ENCODE data around the gene POLD1. TPM values are rescaled to one million over a fixed set of nuclear protein-coding genes. Genes with fewer than 3 reads are reported as not detected.

The POLD1 gene
- total and polyA plus RNA-seq, 2 of the 13 experiments (the other 11 are each of a cell fraction or from before 2014, with no cell fraction given), result 17.4 to 54.0 TPM

GRCh38 chr19:50410109-50410508, 26.0 kb downstream of the POLD1 start:
- DNase-seq (ENCODE audit: low spot score), result no peak
- in situ Hi-C loops (cut with HindIII; ENCODE audit: extremely low pct_ligation_motif_present, low pct_unique_long_range_greater_than_20kb) (no loop called here), intact Hi-C loops (cut with micrococcal nuclease; ENCODE audit: unreplicated experiment) (no loop called here)
- no TSS peak for BruUV-seq (replicated peaks)
- Histone ChIP-seq H3K4me3 (replicated peaks in 1 of 3; ENCODE audit: insufficient read depth in 1 of 3, low read depth in 2 of 3, low read length in 3 of 3) (no peak overlapping the region), H3K9ac (ENCODE audit: insufficient read depth, low read depth, low read length) (no peak overlapping the region), H4K20me1 (ENCODE audit: insufficient read depth, low read length) (no peaks in the 10 kb centered on the region), H3K36me3 (replicated peaks in 1 of 2; ENCODE audit: control insufficient read depth in 1 of 2, insufficient read depth in 2 of 2, low read length in 2 of 2) (peaks cover 11 to 20% of the 10 kb centered on the region in 2 experiments; a peak in 3 of 5 replicates), H3K9me3 (ENCODE audit: low read length) (no peaks in the 10 kb centered on the region), H2AFZ (ENCODE audit: low read length) (no peak overlapping the region), H3K4me1 (ENCODE audit: insufficient read depth, low read length) (peaks cover 14% of the 10 kb centered on the region), H3K27me3 (ENCODE audit: control insufficient read depth in 1 of 2, insufficient read depth in 2 of 2, low read length in 2 of 2) (no peaks in the 10 kb centered on the region), H3K27ac (ENCODE audit: extremely low read length, insufficient read depth, low read length) (peak overlapping the region; percentile 13), H3K79me2 (ENCODE audit: insufficient read depth, low read length) (no peaks in the 10 kb centered on the region), H3K4me2 (ENCODE audit: low read depth, low read length) (no peak overlapping the region)
- ChIA-PET POLR2A (no interaction called here), CTCF (ENCODE audit: low intra/inter-chr PET ratio, low total read pairs) (no interaction called here)
- no peak for ATAC-seq
- FAIRE-seq, result no peak
- no peak for TF ChIP-seq NCOA2 (CRISPR knock-in tag; IDR thresholded peaks at IDR 0.05)
- TF ChIP-seq FOXJ3 (CRISPR knock-in tag; IDR thresholded peaks at IDR 0.05; ENCODE audit: borderline replicate concordance), result no peak
- TF ChIP-seq ZBED4 (CRISPR knock-in tag; IDR thresholded peaks at IDR 0.05; ENCODE audit: borderline replicate concordance), result no peak
- no peak for TF ChIP-seq ATF7 (IDR thresholded peaks at IDR 0.05)
- TF ChIP-seq ATF7 (CRISPR knock-in tag; IDR thresholded peaks at IDR 0.05), result no peak
- TF ChIP-seq ZKSCAN8 (CRISPR knock-in tag; IDR thresholded peaks at IDR 0.05; ENCODE audit: borderline replicate concordance), result no peak
- 93% methylated on average over 7 of the region's 10 CpGs for WGBS (ENCODE audit: low lambda C conversion rate)

Measured in HepG2 (cell line).